HG03558 (cell line): ENCODE measurements around the gene DCDC2C.

Source experiments
- ATAC-seq: cut with Tn5 transposase; IDR thresholded peaks from one replicate; pipeline ENCODE4 v1.9.1; 2021; ENCODE audit warnings: moderate number of reproducible peaks; ENCODE audit not compliant: unreplicated experiment; ENCODE audit errors: extremely low read depth

DCDC2C gene

GRCh38 chr2:3870222-3870621 lies 166.8 kb downstream of the DCDC2C start:
- no peak for ATAC-seq

- no peak for ATAC-seq
Observed at GRCh38 chr2:3871002-3871401, 167.6 kb downstream of the DCDC2C start.

- no peak for ATAC-seq
Observed at GRCh38 chr2:3872451-3872850, 169.1 kb downstream of the DCDC2C start.

- no peak for ATAC-seq
Observed at GRCh38 chr2:3873899-3874298, 170.5 kb downstream of the DCDC2C start.

DNA sequence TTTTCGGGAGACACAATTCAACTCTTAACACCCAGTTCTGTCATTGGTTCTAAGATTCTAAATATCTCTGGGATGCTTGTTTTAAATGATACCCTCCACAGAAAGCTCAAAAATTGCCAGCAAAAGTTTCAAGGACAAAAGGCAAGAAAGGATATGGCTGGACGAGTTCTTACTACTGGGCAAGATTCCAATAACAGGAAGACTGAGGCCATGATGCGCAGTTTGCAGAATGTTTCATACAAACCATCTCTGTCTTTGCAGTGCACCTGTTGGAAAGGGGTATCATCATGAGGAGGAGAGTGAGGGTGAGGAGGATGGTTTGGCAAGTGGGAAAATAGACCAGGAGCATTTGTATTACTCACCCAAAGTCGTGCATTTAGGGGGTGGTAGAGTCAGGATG lies 172.8 kb downstream of the DCDC2C start:
- no peak for ATAC-seq

- no peak for ATAC-seq
Observed at GRCh38 chr2:3876685-3877084, 173.3 kb downstream of the DCDC2C start.

DNA sequence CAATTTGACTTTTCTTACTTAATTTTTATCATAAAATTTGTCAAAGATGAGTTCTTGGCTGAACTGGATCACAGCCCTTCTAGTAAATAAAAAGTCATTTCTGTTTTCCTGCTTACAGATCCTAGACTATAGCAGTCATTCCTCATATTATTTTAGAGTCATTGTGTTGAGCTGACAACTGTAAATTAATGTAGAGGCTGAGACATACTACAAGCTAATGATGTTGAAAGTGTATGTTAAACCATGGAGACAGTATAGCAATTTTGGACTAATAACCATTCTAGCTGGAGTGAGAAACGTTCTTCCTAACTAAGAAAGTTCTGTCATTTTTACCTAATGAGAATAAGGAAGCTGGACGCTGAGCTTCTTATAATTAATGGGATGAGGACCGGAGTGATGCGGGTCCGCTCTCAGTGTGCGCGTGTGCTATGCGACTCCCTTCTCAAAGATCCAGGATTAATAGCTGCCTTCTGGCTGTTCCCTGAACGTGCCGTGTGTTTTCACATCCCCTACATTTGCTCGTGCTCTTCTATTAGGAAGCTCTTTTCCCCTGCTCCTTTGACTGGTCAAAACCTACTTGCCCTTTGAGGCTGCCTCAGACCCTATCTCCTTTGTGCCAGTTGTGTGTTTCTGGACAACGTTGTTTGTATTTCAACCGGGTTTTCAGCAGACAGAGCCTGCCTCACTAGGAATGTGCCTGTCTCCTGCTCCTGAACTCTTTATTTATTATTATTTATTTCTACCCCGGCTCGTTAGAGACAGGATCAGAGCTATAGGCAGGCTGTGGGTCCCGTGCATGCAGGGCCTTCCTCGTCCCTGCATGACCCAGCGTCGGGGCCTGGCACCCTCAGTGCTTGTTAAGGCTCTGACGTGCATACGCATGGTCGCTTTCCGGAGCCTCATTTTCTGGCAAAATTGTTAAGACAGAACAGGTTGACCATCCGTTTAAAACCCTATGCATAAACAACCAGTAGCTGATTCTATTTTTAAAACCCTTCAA lies 182.6 kb downstream of the DCDC2C start:
- ATAC-seq: no peak

- ATAC-seq: no peak
Observed at GRCh38 chr2:3895021-3895420, 191.6 kb downstream of the DCDC2C start.
